Astrocyte (in vitro differentiated cells and primary cell): ENCODE data around the gene SOX1.

Source experiments
- EZH2 ChIP-seq: IDR thresholded peaks from 2 replicates; pipeline ENCODE4 v1.6.1; 2012; ENCODE audit warnings: mild to moderate bottlenecking, low read length, inconsistent platforms; ENCODE audit not compliant: insufficient read depth
- TF ChIP-seq, protein P1 (sequence below): IDR thresholded peaks from 2 replicates; pipeline ENCODE4 v1.5.1; 2011; ENCODE audit warnings: low read depth, mild to moderate bottlenecking, inconsistent platforms, low read length, moderate library complexity; ENCODE audit not compliant: insufficient read depth

DNA sequence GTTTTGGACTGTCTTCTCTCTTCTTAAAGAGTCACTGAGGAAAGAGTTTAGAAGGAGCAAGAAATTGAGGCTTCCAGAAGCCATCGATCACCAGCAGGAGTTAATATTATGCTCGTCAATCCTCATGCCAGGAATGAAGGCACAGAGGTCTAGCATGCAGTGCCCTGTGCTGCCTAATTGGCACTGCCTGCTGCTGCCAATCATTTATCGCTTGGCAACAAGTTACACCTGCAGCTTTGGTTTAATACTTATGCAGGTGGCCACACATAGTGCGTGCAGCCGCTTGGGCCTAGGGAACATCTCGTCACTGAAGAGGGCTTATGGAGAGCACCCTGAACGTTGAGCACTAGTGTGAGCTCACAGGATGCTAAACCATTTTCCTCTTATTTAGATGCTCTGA lies 2.7 kb upstream of the SOX1 start:
- TF ChIP-seq, protein P1, sequence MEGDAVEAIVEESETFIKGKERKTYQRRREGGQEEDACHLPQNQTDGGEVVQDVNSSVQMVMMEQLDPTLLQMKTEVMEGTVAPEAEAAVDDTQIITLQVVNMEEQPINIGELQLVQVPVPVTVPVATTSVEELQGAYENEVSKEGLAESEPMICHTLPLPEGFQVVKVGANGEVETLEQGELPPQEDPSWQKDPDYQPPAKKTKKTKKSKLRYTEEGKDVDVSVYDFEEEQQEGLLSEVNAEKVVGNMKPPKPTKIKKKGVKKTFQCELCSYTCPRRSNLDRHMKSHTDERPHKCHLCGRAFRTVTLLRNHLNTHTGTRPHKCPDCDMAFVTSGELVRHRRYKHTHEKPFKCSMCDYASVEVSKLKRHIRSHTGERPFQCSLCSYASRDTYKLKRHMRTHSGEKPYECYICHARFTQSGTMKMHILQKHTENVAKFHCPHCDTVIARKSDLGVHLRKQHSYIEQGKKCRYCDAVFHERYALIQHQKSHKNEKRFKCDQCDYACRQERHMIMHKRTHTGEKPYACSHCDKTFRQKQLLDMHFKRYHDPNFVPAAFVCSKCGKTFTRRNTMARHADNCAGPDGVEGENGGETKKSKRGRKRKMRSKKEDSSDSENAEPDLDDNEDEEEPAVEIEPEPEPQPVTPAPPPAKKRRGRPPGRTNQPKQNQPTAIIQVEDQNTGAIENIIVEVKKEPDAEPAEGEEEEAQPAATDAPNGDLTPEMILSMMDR: no peak
- TF ChIP-seq EZH2: peak; percentile 9
